Vagina (tissue), 2 donors: ENCODE data around the gene EFNB2. TPM values are rescaled to one million over a fixed set of nuclear protein-coding genes. Genes with fewer than 3 reads are reported as not detected.
A peak's percentile ranks its signal among the peaks of the same experiment; 100 is the strongest.

Experiments
- DNase-seq, 2 donors: peaks; one replicate each; pipeline ENCODE4 v3.0.0-alpha.2; 2017; ENCODE audit errors: extremely low spot score in 2 of 2
- H3K27ac ChIP-seq: fragments of 200-600 bp; sonication (generic); one replicate; pipeline ENCODE4 v1.5.1; 2019
- H3K27me3 ChIP-seq: fragments of 200-600 bp; sonication (generic); one replicate; pipeline ENCODE4 v1.5.1; 2019
- H3K36me3 ChIP-seq, 2 donors: fragments of 200-600 bp; sonication (generic); one replicate each; pipeline ENCODE4 v1.5.1; 2017 to 2019
- H3K4me1 ChIP-seq: fragments of 200-600 bp; sonication (generic); one replicate; pipeline ENCODE4 v1.5.1; 2019
- H3K4me3 ChIP-seq, 2 donors: fragments of 200-600 bp; sonication (generic); 1 replicate in 1 of 2; 2 replicates in 1 of 2; pipeline ENCODE4 v1.5.1; 2016 to 2019
- H3K9me3 ChIP-seq: fragments of 200-600 bp; sonication (generic); one replicate; pipeline ENCODE4 v1.5.1; 2019
- CTCF ChIP-seq, 3 experiments: fragments of 450-650 bp in 2 of 3; fragments of 200-600 bp in 1 of 3; sonication (generic) in 1 of 3; IDR thresholded peaks; one replicate each; pipeline ENCODE4 v1.5.1; 2017 to 2019; ENCODE audit warnings: antibody characterized with exemption in 3 of 3, mild to moderate bottlenecking in 2 of 3, moderate library complexity in 2 of 3
- POLR2A ChIP-seq, 2 donors: fragments of 450-650 bp; IDR thresholded peaks; one replicate each; pipeline ENCODE4 v1.6.1; 2017; ENCODE audit warnings: antibody characterized with exemption in 2 of 2, mild to moderate bottlenecking in 2 of 2, moderate library complexity in 2 of 2
- POLR2AphosphoS5 ChIP-seq, 2 donors: sonication (generic); formaldehyde crosslinking; IDR thresholded peaks; one replicate each; pipeline ENCODE4 v1.9.0; 2017; ENCODE audit warnings: antibody characterized with exemption in 2 of 2, mild to moderate bottlenecking in 2 of 2, low read depth in 1 of 2; ENCODE audit not compliant: insufficient read depth in 1 of 2
- intact Hi-C: fragments of 100-400 bp; cut with DNase I; formaldehyde crosslinking; loops from one replicate; pipeline ENCODE4 v1.15.1; 2023
- total RNA-seq: library from RNA; depleted of rRNA; stranded (reverse); fragments of >200 nt; gene quantifications from one replicate; pipeline ENCODE4 v1.2.3, GENCODE V29; 2016

EFNB2 gene
- total RNA-seq, 1 donor from 2014 or later = 17.9 TPM

- H3K4me3 ChIP-seq = no peak overlapping the region
- H3K27me3 ChIP-seq = no peaks in the 10 kb centered on the region
- TF ChIP-seq CTCF (IDR thresholded peaks at IDR 0.05) (no peak), POLR2AphosphoS5 (IDR thresholded peaks at IDR 0.05; ENCODE audit: insufficient read depth in 1 of 2, low read depth in 1 of 2) (no peak), POLR2A (IDR thresholded peaks at IDR 0.05) (no peak)
- no peaks in the 10 kb centered on the region for H3K9me3 ChIP-seq
- intact Hi-C loops = no loop called here
- peak overlapping the region; percentile 55 for H3K27ac ChIP-seq
- H3K4me1 ChIP-seq = peaks cover 25% of the 10 kb centered on the region
- peaks cover 0 to 19% of the 10 kb centered on the region in 2 donors for H3K36me3 ChIP-seq
- DNase-seq = no peak
Observed at GRCh38 chr13:106496072-106496997, 39.1 kb downstream of the EFNB2 start.

GRCh38 chr13:106494936-106495335 lies 40.5 kb downstream of the EFNB2 start:
- DNase-seq = no peak
- no peak overlapping the region for H3K27ac ChIP-seq
- intact Hi-C loops = no loop called here
- peaks cover 0 to 19% of the 10 kb centered on the region in 2 donors for H3K36me3 ChIP-seq
- TF ChIP-seq POLR2A (IDR thresholded peaks at IDR 0.05) (no peak), POLR2AphosphoS5 (IDR thresholded peaks at IDR 0.05; ENCODE audit: insufficient read depth in 1 of 2, low read depth in 1 of 2) (no peak), CTCF (IDR thresholded peaks at IDR 0.05) (no peak)
- H3K9me3 ChIP-seq = no peaks in the 10 kb centered on the region
- H3K4me1 ChIP-seq = peaks cover 20% of the 10 kb centered on the region
- no peaks in the 10 kb centered on the region for H3K27me3 ChIP-seq
- H3K4me3 ChIP-seq = no peak overlapping the region

GRCh38 chr13:106494506-106494905 lies 41.0 kb downstream of the EFNB2 start:
- no peak for DNase-seq
- peaks cover 18% of the 10 kb centered on the region for H3K4me1 ChIP-seq
- H3K9me3 ChIP-seq = no peaks in the 10 kb centered on the region
- H3K27me3 ChIP-seq = no peaks in the 10 kb centered on the region
- intact Hi-C loops = no loop called here
- H3K4me3 ChIP-seq = no peak overlapping the region
- H3K36me3 ChIP-seq = peaks cover 0 to 19% of the 10 kb centered on the region in 2 donors
- TF ChIP-seq POLR2A (IDR thresholded peaks at IDR 0.05) (no peak), POLR2AphosphoS5 (IDR thresholded peaks at IDR 0.05; ENCODE audit: insufficient read depth in 1 of 2, low read depth in 1 of 2) (no peak), CTCF (IDR thresholded peaks at IDR 0.05) (no peak)
- H3K27ac ChIP-seq = no peak overlapping the region

GRCh38 chr13:106493533-106494220 lies 41.8 kb downstream of the EFNB2 start:
- no peak overlapping the region for H3K4me3 ChIP-seq
- H3K9me3 ChIP-seq = no peaks in the 10 kb centered on the region
- H3K36me3 ChIP-seq = peaks cover 0 to 19% of the 10 kb centered on the region in 2 donors
- H3K27me3 ChIP-seq = no peaks in the 10 kb centered on the region
- TF ChIP-seq POLR2A (IDR thresholded peaks at IDR 0.05) (no peak), CTCF (IDR thresholded peaks at IDR 0.05) (no peak), POLR2AphosphoS5 (IDR thresholded peaks at IDR 0.05; ENCODE audit: insufficient read depth in 1 of 2, low read depth in 1 of 2) (no peak)
- peaks cover 11% of the 10 kb centered on the region for H3K4me1 ChIP-seq
- intact Hi-C loops = no loop called here
- DNase-seq = no peak
- no peak overlapping the region for H3K27ac ChIP-seq
